Endothelial cell (in vitro differentiated cells): Measurements from ENCODE around the gene TAPBP. TPM values are rescaled to one million over a fixed set of nuclear protein-coding genes. Genes with fewer than 3 reads are reported as not detected.

Source experiments
- DNase-seq: peaks from one replicate; pipeline ENCODE4 v3.0.0; 2021; ENCODE audit warnings: low spot score
- H3K27ac Mint-ChIP-seq: one replicate; pipeline ENCODE4 v1.8.0; 2021; ENCODE audit warnings: mixed read lengths, inconsistent platforms; ENCODE audit not compliant: unreplicated experiment
- H3K27me3 Mint-ChIP-seq: one replicate; pipeline ENCODE4 v1.8.0; 2021; ENCODE audit warnings: mild to moderate bottlenecking, moderate library complexity, mixed read lengths, inconsistent platforms; ENCODE audit not compliant: unreplicated experiment
- H3K36me3 Mint-ChIP-seq: one replicate; pipeline ENCODE4 v1.8.0; 2021; ENCODE audit warnings: mild to moderate bottlenecking, low read depth, mixed read lengths, inconsistent platforms; ENCODE audit not compliant: unreplicated experiment
- H3K4me1 Mint-ChIP-seq: one replicate; pipeline ENCODE4 v1.8.0; 2021; ENCODE audit warnings: mild to moderate bottlenecking, mixed read lengths, inconsistent platforms; ENCODE audit not compliant: unreplicated experiment
- H3K4me3 Mint-ChIP-seq: one replicate; pipeline ENCODE4 v1.8.0; 2021; ENCODE audit warnings: mild to moderate bottlenecking, mixed read lengths, inconsistent platforms; ENCODE audit not compliant: unreplicated experiment
- H3K9me3 Mint-ChIP-seq: one replicate; pipeline ENCODE4 v1.8.0; 2021; ENCODE audit warnings: mixed read lengths, inconsistent platforms; ENCODE audit not compliant: unreplicated experiment
- CTCF ChIP-seq: fragments of 200-600 bp; sonication (generic); IDR thresholded peaks from one replicate; pipeline ENCODE4 v1.5.0; 2021; ENCODE audit warnings: antibody characterized with exemption; ENCODE audit not compliant: unreplicated experiment
- total RNA-seq: library from RNA; stranded (reverse); fragmentation: NEBNext Ultra II Directional; extraction: Animal tissue kit (Norgen Biotek cat#: 25700); gene quantifications from one replicate; pipeline ENCODE4 v1.2.1, GENCODE V29; 2021; ENCODE audit not compliant: unreplicated experiment

The TAPBP gene
- total RNA-seq, 1 donor from 2014 or later = 57.1 TPM

GRCh38 chr6:33315793-33316602 is 2.1 kb upstream of the TAPBP start:
- peaks cover 15% of the 10 kb centered on the region for H3K27me3 Mint-ChIP-seq
- no peaks in the 10 kb centered on the region for H3K9me3 Mint-ChIP-seq
- peak overlapping the region; percentile 88 for H3K4me3 Mint-ChIP-seq
- peaks cover 25% of the 10 kb centered on the region for H3K36me3 Mint-ChIP-seq
- no peak for DNase-seq
- peaks cover 47% of the 10 kb centered on the region for H3K4me1 Mint-ChIP-seq
- H3K27ac Mint-ChIP-seq = no peak overlapping the region
- no peak for TF ChIP-seq CTCF

GRCh38 chr6:33314943-33315792 is 1.3 kb upstream of the TAPBP start:
- TF ChIP-seq CTCF = no peak
- Mint-ChIP-seq H3K4me3 (peak overlapping the region; percentile 80), H3K9me3 (no peaks in the 10 kb centered on the region), H3K27me3 (peaks cover 12% of the 10 kb centered on the region), H3K27ac (peak overlapping the region; percentile 86), H3K4me1 (peaks cover 41% of the 10 kb centered on the region), H3K36me3 (peaks cover 19% of the 10 kb centered on the region)
- DNase-seq = peak; percentile 28

- Mint-ChIP-seq H3K9me3 (no peaks in the 10 kb centered on the region), H3K4me3 (peak overlapping the region; percentile 97), H3K27ac (peak overlapping the region; percentile 86), H3K36me3 (peaks cover 12% of the 10 kb centered on the region), H3K4me1 (peaks cover 35% of the 10 kb centered on the region), H3K27me3 (peaks cover 12% of the 10 kb centered on the region)
- no peak for TF ChIP-seq CTCF
- DNase-seq = peak; percentile 51
These were observed 651 bp upstream of the TAPBP start for GRCh38 chr6:33314515-33314942.

GRCh38 chr6:33313105-33313708 is 671 bp downstream of the TAPBP start:
- DNase-seq = peak; percentile 45

More at GRCh38 chr6:33313105-33313708, 671 bp downstream of the TAPBP start:
- Mint-ChIP-seq H3K4me1 (peaks cover 25% of the 10 kb centered on the region), H3K27ac (peak overlapping the region; percentile 91), H3K27me3 (peaks cover 11% of the 10 kb centered on the region), H3K9me3 (no peaks in the 10 kb centered on the region), H3K36me3 (peaks cover 8% of the 10 kb centered on the region), H3K4me3 (peak overlapping the region; percentile 97)
- TF ChIP-seq CTCF = no peak
